ENCODE data around the gene OR5C1.

- TF ChIP-seq POLR2AphosphoS5 (IDR thresholded peaks at IDR 0.05; ENCODE audit: low read depth, low read length) (no peak), POLR2A (IDR thresholded peaks at IDR 0.05; ENCODE audit: low read depth, low read length) (no peak), TAF1 (IDR thresholded peaks at IDR 0.05; ENCODE audit: borderline replicate concordance, low read depth, low read length) (no peak)
These were observed 25.8 kb downstream of the OR5C1 start for GRCh38 chr9:122814545-122814944.
